Measurements from ENCODE around the gene COBL.

COBL gene

GRCh38 chr7:51352174-51353100 is 35.8 kb upstream of the COBL start:
- no peak for TF ChIP-seq YY1 (IDR thresholded peaks at IDR 0.05; ENCODE audit: low read depth)
- TF ChIP-seq CREB1 (IDR thresholded peaks at IDR 0.05; ENCODE audit: low read depth): no peak
- no peak for TF ChIP-seq USF1 (IDR thresholded peaks at IDR 0.05)
- TF ChIP-seq REST (IDR thresholded peaks at IDR 0.05; ENCODE audit: low read depth): no peak
- no peak for TF ChIP-seq TEAD4 (IDR thresholded peaks at IDR 0.05)
- TF ChIP-seq FOXM1 (IDR thresholded peaks at IDR 0.05; ENCODE audit: borderline replicate concordance, low read depth): no peak
- no peak for TF ChIP-seq MAX (IDR thresholded peaks at IDR 0.05)
- TF ChIP-seq EP300 (IDR thresholded peaks at IDR 0.05; ENCODE audit: borderline replicate concordance): no peak
- no peak for TF ChIP-seq RAD21 (IDR thresholded peaks at IDR 0.05; ENCODE audit: low read depth)
- no peak for TF ChIP-seq EGR1 (IDR thresholded peaks at IDR 0.05)
- TF ChIP-seq NFIC (IDR thresholded peaks at IDR 0.05): no peak
- no peak for TF ChIP-seq TAF1 (IDR thresholded peaks at IDR 0.05; ENCODE audit: low read depth)
- no peak for TF ChIP-seq TCF12 (IDR thresholded peaks at IDR 0.05; ENCODE audit: low read depth)
- no peak for TF ChIP-seq CEBPB (IDR thresholded peaks at IDR 0.05)

GRCh38 chr7:51351661-51352060 is 35.1 kb upstream of the COBL start:
- TF ChIP-seq TCF12 (IDR thresholded peaks at IDR 0.05; ENCODE audit: low read depth) (no peak), CEBPB (IDR thresholded peaks at IDR 0.05) (no peak), RAD21 (IDR thresholded peaks at IDR 0.05; ENCODE audit: low read depth) (no peak), TEAD4 (IDR thresholded peaks at IDR 0.05) (no peak), USF1 (IDR thresholded peaks at IDR 0.05) (no peak), NFIC (IDR thresholded peaks at IDR 0.05) (no peak), TAF1 (IDR thresholded peaks at IDR 0.05; ENCODE audit: low read depth) (no peak), MAX (IDR thresholded peaks at IDR 0.05) (no peak), REST (IDR thresholded peaks at IDR 0.05; ENCODE audit: low read depth) (no peak), EGR1 (IDR thresholded peaks at IDR 0.05) (no peak), ZBTB7A (IDR thresholded peaks at IDR 0.05; ENCODE audit: low read depth) (no peak), FOXM1 (IDR thresholded peaks at IDR 0.05; ENCODE audit: borderline replicate concordance, low read depth) (no peak)

- TF ChIP-seq RAD21 (IDR thresholded peaks at IDR 0.05; ENCODE audit: low read depth): no peak
- TF ChIP-seq USF1 (IDR thresholded peaks at IDR 0.05): no peak
- no peak for TF ChIP-seq NFIC (IDR thresholded peaks at IDR 0.05)
- TF ChIP-seq CREB1 (IDR thresholded peaks at IDR 0.05; ENCODE audit: low read depth): no peak
- TF ChIP-seq TEAD4 (IDR thresholded peaks at IDR 0.05): no peak
- TF ChIP-seq ZBTB7A (IDR thresholded peaks at IDR 0.05; ENCODE audit: low read depth): no peak
- no peak for TF ChIP-seq FOXM1 (IDR thresholded peaks at IDR 0.05; ENCODE audit: borderline replicate concordance, low read depth)
- no peak for TF ChIP-seq MAX (IDR thresholded peaks at IDR 0.05)
- no peak for TF ChIP-seq EP300 (IDR thresholded peaks at IDR 0.05; ENCODE audit: borderline replicate concordance)
- TF ChIP-seq TCF12 (IDR thresholded peaks at IDR 0.05; ENCODE audit: low read depth): no peak
These were observed 33.9 kb upstream of the COBL start for GRCh38 chr7:51350546-51350896.

- TF ChIP-seq EGR1 (IDR thresholded peaks at IDR 0.05) (no peak), CEBPB (IDR thresholded peaks at IDR 0.05) (peak; percentile 1; the same call in 1 of the 2 replicates), YY1 (IDR thresholded peaks at IDR 0.05; ENCODE audit: low read depth) (no peak), MAX (IDR thresholded peaks at IDR 0.05) (peak; percentile 74; the same call in 1 of the 2 replicates), EP300 (IDR thresholded peaks at IDR 0.05; ENCODE audit: borderline replicate concordance) (peak; percentile 74; the same call in 1 of the 2 replicates), REST (IDR thresholded peaks at IDR 0.05; ENCODE audit: low read depth) (no peak), FOXM1 (IDR thresholded peaks at IDR 0.05; ENCODE audit: borderline replicate concordance, low read depth) (0 out of 2 replicates have a peak, but pooled peaks have one; percentile 9), USF1 (IDR thresholded peaks at IDR 0.05) (no peak), TEAD4 (IDR thresholded peaks at IDR 0.05) (peak; percentile 35; the same call in 1 of the 2 replicates), CREB1 (IDR thresholded peaks at IDR 0.05; ENCODE audit: low read depth) (no peak), ZBTB7A (IDR thresholded peaks at IDR 0.05; ENCODE audit: low read depth) (no peak), TAF1 (IDR thresholded peaks at IDR 0.05; ENCODE audit: low read depth) (no peak), RAD21 (IDR thresholded peaks at IDR 0.05; ENCODE audit: low read depth) (no peak), TCF12 (IDR thresholded peaks at IDR 0.05; ENCODE audit: low read depth) (0 out of 2 replicates have a peak, but pooled peaks have one; percentile 53), NFIC (IDR thresholded peaks at IDR 0.05) (peak; percentile 69)
These were observed 33.4 kb upstream of the COBL start for GRCh38 chr7:51349820-51350545.
